ENCODE data around the gene MYB. TPM values are rescaled to one million over a fixed set of nuclear protein-coding genes. Genes with fewer than 3 reads are reported as not detected.
A peak's percentile ranks its signal among the peaks of the same experiment; 100 is the strongest.

Gene MYB
- total RNA-seq, 1 experiment from 2014 or later = 3.7 TPM

DNA sequence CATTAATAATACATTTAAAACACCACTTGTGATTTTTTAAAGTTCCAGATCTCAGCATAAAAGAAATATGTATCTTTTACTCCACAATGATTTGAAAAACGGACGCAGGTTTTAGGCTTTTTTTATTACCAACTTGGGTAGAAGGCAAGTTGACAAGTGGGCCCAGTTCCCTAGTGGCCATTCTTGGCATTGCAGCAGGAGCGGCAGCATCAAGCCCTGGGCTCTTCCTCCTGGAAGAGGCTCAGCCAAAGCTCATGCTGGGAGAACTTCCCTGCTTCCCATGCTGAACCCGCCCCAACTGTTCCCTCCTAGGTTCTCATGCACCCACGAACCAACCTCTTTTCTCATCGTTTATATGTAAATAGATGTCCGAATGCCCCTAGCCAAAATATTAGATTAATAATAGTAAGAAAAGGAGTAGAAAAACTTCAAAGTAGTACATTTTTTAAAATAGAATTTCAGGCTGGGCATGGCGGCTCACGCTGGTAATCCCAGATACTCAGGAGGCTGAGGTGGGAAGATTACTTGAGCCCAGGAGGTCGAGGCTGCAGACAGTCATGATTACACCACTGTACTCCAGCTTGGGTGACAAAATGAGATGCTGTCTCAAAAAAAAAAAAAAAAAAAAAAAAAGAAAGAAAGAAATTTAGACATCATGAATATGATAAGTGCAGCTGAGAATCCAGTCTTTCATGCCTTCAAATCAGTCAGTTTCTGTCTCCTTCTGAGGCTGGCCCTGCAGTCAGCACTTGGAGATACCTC lies 18.2 kb upstream of the MYB start:
- no peaks in the 10 kb centered on the region for H4K20me1 ChIP-seq (ENCODE audit: insufficient read depth)
- no TSS peak for BruUV-seq (replicated peaks)
- H2AFZ ChIP-seq (ENCODE audit: low read depth, low read length, poor library complexity, severe bottlenecking) = peak overlapping the region; percentile 92
- ATAC-seq = peak; percentile 99
- H3K4me1 ChIP-seq (ENCODE audit: control insufficient read depth in 1 of 2, insufficient read depth in 2 of 2, low read length in 2 of 2) = peaks cover 0 to 6% of the 10 kb centered on the region in 2 experiments; a peak in 2 of 4 replicates
- peak; percentile 68 for DNase-seq (ENCODE audit: low read depth, low spot score)
- RAD21 ChIA-PET (ENCODE audit: low non-redundant PET in 1 of 2, low total read pairs in 2 of 2, uncharacterized antibody in 2 of 2, unreplicated experiment in 2 of 2) = interaction anchor here in 1 of 2 experiments (0.6 kb wide), 1 partner anchor 93 kb away, joined by 4 read pairs; no protein-coding TSS in a partner anchor
- H3K27ac ChIP-seq (ENCODE audit: low read depth, low read length) = no peak overlapping the region
- TF ChIP-seq, protein P1, sequence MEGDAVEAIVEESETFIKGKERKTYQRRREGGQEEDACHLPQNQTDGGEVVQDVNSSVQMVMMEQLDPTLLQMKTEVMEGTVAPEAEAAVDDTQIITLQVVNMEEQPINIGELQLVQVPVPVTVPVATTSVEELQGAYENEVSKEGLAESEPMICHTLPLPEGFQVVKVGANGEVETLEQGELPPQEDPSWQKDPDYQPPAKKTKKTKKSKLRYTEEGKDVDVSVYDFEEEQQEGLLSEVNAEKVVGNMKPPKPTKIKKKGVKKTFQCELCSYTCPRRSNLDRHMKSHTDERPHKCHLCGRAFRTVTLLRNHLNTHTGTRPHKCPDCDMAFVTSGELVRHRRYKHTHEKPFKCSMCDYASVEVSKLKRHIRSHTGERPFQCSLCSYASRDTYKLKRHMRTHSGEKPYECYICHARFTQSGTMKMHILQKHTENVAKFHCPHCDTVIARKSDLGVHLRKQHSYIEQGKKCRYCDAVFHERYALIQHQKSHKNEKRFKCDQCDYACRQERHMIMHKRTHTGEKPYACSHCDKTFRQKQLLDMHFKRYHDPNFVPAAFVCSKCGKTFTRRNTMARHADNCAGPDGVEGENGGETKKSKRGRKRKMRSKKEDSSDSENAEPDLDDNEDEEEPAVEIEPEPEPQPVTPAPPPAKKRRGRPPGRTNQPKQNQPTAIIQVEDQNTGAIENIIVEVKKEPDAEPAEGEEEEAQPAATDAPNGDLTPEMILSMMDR (IDR thresholded peaks at IDR 0.05 in 2 of 3, conservative IDR thresholded peaks at IDR 0.05 in 1 of 3; ENCODE audit: borderline replicate concordance in 1 of 3, insufficient read depth in 1 of 3, low read depth in 2 of 3, low read length in 2 of 3) = peak; percentile 22 to 90 (median 79); a peak in 5 of 6 replicates
- TF ChIP-seq CBX3 (IDR thresholded peaks at IDR 0.05; ENCODE audit: low read depth) = peak; percentile 34; the same call in 1 of the 2 replicates
- TF ChIP-seq, protein P2, sequence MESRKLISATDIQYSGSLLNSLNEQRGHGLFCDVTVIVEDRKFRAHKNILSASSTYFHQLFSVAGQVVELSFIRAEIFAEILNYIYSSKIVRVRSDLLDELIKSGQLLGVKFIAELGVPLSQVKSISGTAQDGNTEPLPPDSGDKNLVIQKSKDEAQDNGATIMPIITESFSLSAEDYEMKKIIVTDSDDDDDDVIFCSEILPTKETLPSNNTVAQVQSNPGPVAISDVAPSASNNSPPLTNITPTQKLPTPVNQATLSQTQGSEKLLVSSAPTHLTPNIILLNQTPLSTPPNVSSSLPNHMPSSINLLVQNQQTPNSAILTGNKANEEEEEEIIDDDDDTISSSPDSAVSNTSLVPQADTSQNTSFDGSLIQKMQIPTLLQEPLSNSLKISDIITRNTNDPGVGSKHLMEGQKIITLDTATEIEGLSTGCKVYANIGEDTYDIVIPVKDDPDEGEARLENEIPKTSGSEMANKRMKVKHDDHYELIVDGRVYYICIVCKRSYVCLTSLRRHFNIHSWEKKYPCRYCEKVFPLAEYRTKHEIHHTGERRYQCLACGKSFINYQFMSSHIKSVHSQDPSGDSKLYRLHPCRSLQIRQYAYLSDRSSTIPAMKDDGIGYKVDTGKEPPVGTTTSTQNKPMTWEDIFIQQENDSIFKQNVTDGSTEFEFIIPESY (IDR thresholded peaks at IDR 0.05; ENCODE audit: extremely low read depth, insufficient replicate concordance, low read length) = no peak
- no peak overlapping the region for H3K4me3 ChIP-seq (replicated peaks in 1 of 2; ENCODE audit: low read depth in 1 of 2, low read length in 2 of 2)
- H3K9ac ChIP-seq (ENCODE audit: low read length) = no peak overlapping the region
- H3K9me2 ChIP-seq (ENCODE audit: insufficient read depth) = no peaks in the 10 kb centered on the region
- CTCF ChIA-PET = interaction anchor here (0.6 to 2.3 kb wide), 10 partner anchors 9 to 1849 kb away, joined by 3 to 11 read pairs (median 3); partner anchors contain the start of gene MYB
- intact Hi-C loops (cut with micrococcal nuclease) = no loop called here
- no peaks in the 10 kb centered on the region for H3K27me3 ChIP-seq (ENCODE audit: insufficient read depth, low read length)
- no peaks in the 10 kb centered on the region for H3K9me3 ChIP-seq (ENCODE audit: control insufficient read depth in 1 of 2, insufficient read depth in 1 of 2, low read depth in 1 of 2, low read length in 2 of 2)
- H3K4me2 ChIP-seq (ENCODE audit: low read length) = peak overlapping the region; percentile 36; the same call in 1 of the 2 replicates
- H3K79me2 ChIP-seq (ENCODE audit: insufficient read depth, low read length) = no peaks in the 10 kb centered on the region
- no peaks in the 10 kb centered on the region for H3K36me3 ChIP-seq (ENCODE audit: control insufficient read depth in 1 of 2, insufficient read depth in 2 of 2, low read length in 2 of 2)
- POLR2A ChIA-PET = no interaction called here
